Gastroesophageal sphincter (tissue), 4 donors: ENCODE measurements around the gene ADAM10. TPM values are rescaled to one million over a fixed set of nuclear protein-coding genes. Genes with fewer than 3 reads are reported as not detected.

Source experiments
- ATAC-seq: fragments of 150-250 bp; one replicate; pipeline ENCODE4 v1.9.1; 2016; ENCODE audit warnings: mild to moderate bottlenecking, moderate library complexity
- H3K27ac ChIP-seq, 4 donors: fragments of 200-600 bp; sonication (generic) in 3 of 4; 1 replicate in 3 of 4; 2 replicates in 1 of 4; pipeline ENCODE4 v1.5.1; 2016 to 2019
- H3K27me3 ChIP-seq: fragments of 200-600 bp; sonication (generic); one replicate; pipeline ENCODE4 v1.5.1; 2019
- H3K36me3 ChIP-seq, 2 donors: fragments of 200-600 bp; sonication (generic); one replicate each; pipeline ENCODE4 v1.5.1; 2019; ENCODE audit warnings: control low read depth in 1 of 2
- H3K4me1 ChIP-seq, 3 donors: fragments of 200-600 bp; sonication (generic); 1 replicate in 2 of 3; 2 replicates in 1 of 3; pipeline ENCODE4 v1.5.1; 2016 to 2019; ENCODE audit warnings: control low read depth in 2 of 3
- H3K4me3 ChIP-seq, 2 donors: fragments of 200-600 bp; sonication (generic); one replicate each; pipeline ENCODE4 v1.5.1; 2019; ENCODE audit warnings: mild to moderate bottlenecking in 1 of 2, moderate library complexity in 1 of 2
- H3K9me3 ChIP-seq, 3 donors: fragments of 200-600 bp; sonication (generic); one replicate each; pipeline ENCODE4 v1.5.1; 2017 to 2019; ENCODE audit warnings: control low read depth in 2 of 3
- CTCF ChIP-seq, 4 experiments: fragments of 200-600 bp in 2 of 4; fragments of 450-650 bp in 2 of 4; sonication (generic) in 1 of 4; IDR thresholded peaks; one replicate each; pipeline ENCODE4 v1.5.1; 2017 to 2019; ENCODE audit warnings: antibody characterized with exemption in 4 of 4, mild to moderate bottlenecking in 2 of 4, moderate library complexity in 2 of 4
- EP300 ChIP-seq: sonication (generic); formaldehyde crosslinking; IDR thresholded peaks from one replicate; pipeline ENCODE4 v1.6.1; 2017; ENCODE audit warnings: antibody characterized with exemption, mild to moderate bottlenecking
- POLR2A ChIP-seq, 2 donors: fragments of 450-650 bp; IDR thresholded peaks; one replicate each; pipeline ENCODE4 v1.6.1; 2017; ENCODE audit warnings: antibody characterized with exemption in 2 of 2, mild to moderate bottlenecking in 2 of 2, moderate library complexity in 1 of 2
- POLR2AphosphoS5 ChIP-seq: sonication (generic); formaldehyde crosslinking; IDR thresholded peaks from one replicate; pipeline ENCODE4 v1.6.1; 2017; ENCODE audit warnings: antibody characterized with exemption
- WGBS, 2 donors: methylation state at CpG; one replicate each; pipeline ENCODE4 v1.1.5; 2018; ENCODE audit warnings: low coverage in 1 of 2; 5-methylcytosine and 5-hydroxymethylcytosine counted together
- total RNA-seq, 4 donors: library from RNA; depleted of rRNA; stranded (reverse); fragments of >200 nt; gene quantifications; one replicate each; pipeline ENCODE4 v1.1.0, GENCODE V29; 2016

ADAM10 gene
- total RNA-seq, 4 donors from 2014 or later, result 59.5 to 69.1 (median 62.3) TPM

DNA sequence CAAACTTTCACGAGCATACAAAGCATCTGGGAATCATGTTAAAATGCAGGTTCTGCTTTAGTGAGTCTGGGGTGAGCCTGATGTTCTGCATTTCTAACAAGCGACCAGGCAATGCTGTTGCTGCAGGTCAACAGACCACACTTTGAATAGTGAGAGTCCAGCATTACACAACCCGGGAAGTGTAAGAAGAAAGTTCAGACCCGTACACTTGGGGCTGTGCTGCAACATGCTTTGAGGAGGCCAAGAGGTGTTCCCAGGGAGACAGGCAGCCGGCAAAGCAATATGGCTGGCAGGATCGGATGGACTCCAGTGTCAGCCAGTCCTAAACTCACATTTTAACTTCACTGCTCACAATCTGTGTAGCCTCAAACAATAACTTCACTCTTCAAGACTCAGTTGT, 183.5 kb downstream of the ADAM10 start:
- Histone ChIP-seq H3K4me3 (no peak overlapping the region), H3K4me1 (no peaks in the 10 kb centered on the region), H3K27ac (no peak overlapping the region), H3K9me3 (no peaks in the 10 kb centered on the region), H3K27me3 (no peaks in the 10 kb centered on the region), H3K36me3 (no peaks in the 10 kb centered on the region)
- WGBS, 2 donors, result 87 to 88% methylated on average over 3 to 5 of the region's 6 CpGs
- no peak for TF ChIP-seq CTCF (IDR thresholded peaks at IDR 0.05)
- TF ChIP-seq POLR2A (IDR thresholded peaks at IDR 0.05), result no peak
- TF ChIP-seq EP300, result no peak
- TF ChIP-seq POLR2AphosphoS5, result no peak
- ATAC-seq, result no peak

GRCh38 chr15:58565619-58566018, 183.9 kb downstream of the ADAM10 start:
- no peak overlapping the region for H3K4me3 ChIP-seq
- H3K9me3 ChIP-seq, result no peaks in the 10 kb centered on the region
- TF ChIP-seq EP300, result no peak
- TF ChIP-seq POLR2A (IDR thresholded peaks at IDR 0.05), result no peak
- TF ChIP-seq CTCF (IDR thresholded peaks at IDR 0.05), result no peak
- H3K27me3 ChIP-seq, result no peaks in the 10 kb centered on the region
- no peak overlapping the region for H3K27ac ChIP-seq
- no peaks in the 10 kb centered on the region for H3K36me3 ChIP-seq
- no peak for ATAC-seq
- 63 to 69% methylated on average over 4 of the region's 4 CpGs for WGBS, 2 donors
- H3K4me1 ChIP-seq, result no peaks in the 10 kb centered on the region

DNA sequence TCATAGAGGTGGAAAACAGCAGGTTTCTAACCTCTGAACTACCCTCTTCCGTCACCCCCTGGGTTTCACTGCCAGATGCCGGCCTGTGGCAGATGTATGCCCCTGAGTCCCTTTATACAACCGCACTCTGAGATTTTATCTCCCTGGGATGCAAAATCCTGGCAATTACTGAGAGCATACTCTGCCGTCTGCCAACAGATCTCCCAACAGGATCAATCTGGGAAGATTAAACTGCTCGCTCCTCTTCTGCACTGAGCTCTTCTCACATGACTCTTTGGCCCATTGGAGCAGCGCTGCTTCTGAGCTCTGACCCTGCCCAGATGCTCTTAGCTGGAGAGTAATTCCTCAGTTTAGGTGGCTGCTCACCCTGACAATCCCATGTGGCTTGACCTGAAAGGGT, 184.5 kb downstream of the ADAM10 start:
- no peaks in the 10 kb centered on the region for H3K27me3 ChIP-seq
- H3K36me3 ChIP-seq, result no peaks in the 10 kb centered on the region
- WGBS, 2 donors, result 87 to 97% methylated on average over 3 to 4 of the region's 6 CpGs
- no peak overlapping the region for H3K4me3 ChIP-seq
- H3K27ac ChIP-seq, result no peak overlapping the region
- no peaks in the 10 kb centered on the region for H3K9me3 ChIP-seq
- no peak for TF ChIP-seq POLR2A (IDR thresholded peaks at IDR 0.05)
- no peak for TF ChIP-seq CTCF (IDR thresholded peaks at IDR 0.05)
- TF ChIP-seq POLR2AphosphoS5, result no peak
- TF ChIP-seq EP300, result no peak
- ATAC-seq, result no peak
- H3K4me1 ChIP-seq, result no peaks in the 10 kb centered on the region

- Histone ChIP-seq H3K4me1 (no peaks in the 10 kb centered on the region), H3K4me3 (no peak overlapping the region), H3K9me3 (no peaks in the 10 kb centered on the region), H3K27me3 (no peaks in the 10 kb centered on the region), H3K36me3 (no peaks in the 10 kb centered on the region), H3K27ac (no peak overlapping the region)
- no peak for ATAC-seq
- 80 to 100% methylated on average over 1 of the region's 3 CpGs for WGBS, 2 donors
- TF ChIP-seq POLR2A (IDR thresholded peaks at IDR 0.05) (no peak), POLR2AphosphoS5 (no peak), CTCF (IDR thresholded peaks at IDR 0.05) (no peak), EP300 (no peak)
Measured at GRCh38 chr15:58562135-58562534, 187.4 kb downstream of the ADAM10 start.

GRCh38 chr15:58561321-58561720, 188.2 kb downstream of the ADAM10 start:
- no peak overlapping the region for H3K4me3 ChIP-seq
- H3K36me3 ChIP-seq, result no peaks in the 10 kb centered on the region
- H3K27me3 ChIP-seq, result no peaks in the 10 kb centered on the region
- no peak for ATAC-seq
- no peaks in the 10 kb centered on the region for H3K9me3 ChIP-seq
- TF ChIP-seq POLR2AphosphoS5 (no peak), EP300 (no peak), POLR2A (IDR thresholded peaks at IDR 0.05) (no peak), CTCF (IDR thresholded peaks at IDR 0.05) (no peak)
- no peaks in the 10 kb centered on the region for H3K4me1 ChIP-seq
- 0% methylated on average over 1 of the region's 1 CpG for WGBS, 2 donors
- no peak overlapping the region for H3K27ac ChIP-seq
